ENCODE results near the gene RAB8B. TPM values are rescaled to one million over a fixed set of nuclear protein-coding genes. Genes with fewer than 3 reads are reported as not detected.

Gene RAB8B
- total and polyA plus RNA-seq, 9 of the 15 experiments (the other 6 are each of a cell fraction or from before 2014, with no cell fraction given) = 7.8 to 32.1 (median 24.2) TPM

DNA sequence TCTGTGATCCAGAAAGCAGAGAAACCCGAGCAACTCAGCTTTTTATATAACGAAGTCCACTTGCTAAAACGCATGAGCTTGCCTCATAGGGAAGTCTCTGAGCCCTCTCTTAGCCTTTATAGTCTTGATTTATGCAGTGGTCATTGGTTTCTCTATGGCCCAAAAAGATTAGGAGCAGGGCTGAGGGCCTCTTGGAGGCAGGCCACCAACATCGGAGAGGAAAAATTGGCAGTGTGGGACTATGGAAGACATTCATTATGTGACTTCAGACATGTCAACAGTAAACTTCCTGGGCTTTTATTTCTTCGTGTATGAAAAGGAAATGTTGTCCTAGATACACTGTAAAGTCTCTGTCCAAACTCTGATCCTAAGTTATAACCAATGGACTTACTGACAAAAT lies 13.5 kb downstream of the RAB8B start (continued):
- TF ChIP-seq, protein P1, sequence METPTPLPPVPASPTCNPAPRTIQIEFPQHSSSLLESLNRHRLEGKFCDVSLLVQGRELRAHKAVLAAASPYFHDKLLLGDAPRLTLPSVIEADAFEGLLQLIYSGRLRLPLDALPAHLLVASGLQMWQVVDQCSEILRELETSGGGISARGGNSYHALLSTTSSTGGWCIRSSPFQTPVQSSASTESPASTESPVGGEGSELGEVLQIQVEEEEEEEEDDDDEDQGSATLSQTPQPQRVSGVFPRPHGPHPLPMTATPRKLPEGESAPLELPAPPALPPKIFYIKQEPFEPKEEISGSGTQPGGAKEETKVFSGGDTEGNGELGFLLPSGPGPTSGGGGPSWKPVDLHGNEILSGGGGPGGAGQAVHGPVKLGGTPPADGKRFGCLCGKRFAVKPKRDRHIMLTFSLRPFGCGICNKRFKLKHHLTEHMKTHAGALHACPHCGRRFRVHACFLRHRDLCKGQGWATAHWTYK (CRISPR knock-in tag; IDR thresholded peaks at IDR 0.05) = 0 out of 2 replicates have a peak, but pooled peaks have one; percentile 49
- TF ChIP-seq TAF9B (IDR thresholded peaks at IDR 0.05; ENCODE audit: partially characterized antibody) = no peak
- TF ChIP-seq, protein P2, sequence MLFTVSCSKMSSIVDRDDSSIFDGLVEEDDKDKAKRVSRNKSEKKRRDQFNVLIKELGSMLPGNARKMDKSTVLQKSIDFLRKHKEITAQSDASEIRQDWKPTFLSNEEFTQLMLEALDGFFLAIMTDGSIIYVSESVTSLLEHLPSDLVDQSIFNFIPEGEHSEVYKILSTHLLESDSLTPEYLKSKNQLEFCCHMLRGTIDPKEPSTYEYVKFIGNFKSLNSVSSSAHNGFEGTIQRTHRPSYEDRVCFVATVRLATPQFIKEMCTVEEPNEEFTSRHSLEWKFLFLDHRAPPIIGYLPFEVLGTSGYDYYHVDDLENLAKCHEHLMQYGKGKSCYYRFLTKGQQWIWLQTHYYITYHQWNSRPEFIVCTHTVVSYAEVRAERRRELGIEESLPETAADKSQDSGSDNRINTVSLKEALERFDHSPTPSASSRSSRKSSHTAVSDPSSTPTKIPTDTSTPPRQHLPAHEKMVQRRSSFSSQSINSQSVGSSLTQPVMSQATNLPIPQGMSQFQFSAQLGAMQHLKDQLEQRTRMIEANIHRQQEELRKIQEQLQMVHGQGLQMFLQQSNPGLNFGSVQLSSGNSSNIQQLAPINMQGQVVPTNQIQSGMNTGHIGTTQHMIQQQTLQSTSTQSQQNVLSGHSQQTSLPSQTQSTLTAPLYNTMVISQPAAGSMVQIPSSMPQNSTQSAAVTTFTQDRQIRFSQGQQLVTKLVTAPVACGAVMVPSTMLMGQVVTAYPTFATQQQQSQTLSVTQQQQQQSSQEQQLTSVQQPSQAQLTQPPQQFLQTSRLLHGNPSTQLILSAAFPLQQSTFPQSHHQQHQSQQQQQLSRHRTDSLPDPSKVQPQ (CRISPR knock-in tag; IDR thresholded peaks at IDR 0.05; ENCODE audit: borderline replicate concordance) = no peak
- no peak for TF ChIP-seq SP2 (IDR thresholded peaks at IDR 0.05; ENCODE audit: extremely low read depth, low read depth, low read length, poor library complexity, severe bottlenecking)
- TF ChIP-seq, protein P3, sequence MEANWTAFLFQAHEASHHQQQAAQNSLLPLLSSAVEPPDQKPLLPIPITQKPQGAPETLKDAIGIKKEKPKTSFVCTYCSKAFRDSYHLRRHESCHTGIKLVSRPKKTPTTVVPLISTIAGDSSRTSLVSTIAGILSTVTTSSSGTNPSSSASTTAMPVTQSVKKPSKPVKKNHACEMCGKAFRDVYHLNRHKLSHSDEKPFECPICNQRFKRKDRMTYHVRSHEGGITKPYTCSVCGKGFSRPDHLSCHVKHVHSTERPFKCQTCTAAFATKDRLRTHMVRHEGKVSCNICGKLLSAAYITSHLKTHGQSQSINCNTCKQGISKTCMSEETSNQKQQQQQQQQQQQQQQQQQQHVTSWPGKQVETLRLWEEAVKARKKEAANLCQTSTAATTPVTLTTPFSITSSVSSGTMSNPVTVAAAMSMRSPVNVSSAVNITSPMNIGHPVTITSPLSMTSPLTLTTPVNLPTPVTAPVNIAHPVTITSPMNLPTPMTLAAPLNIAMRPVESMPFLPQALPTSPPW (CRISPR knock-in tag; IDR thresholded peaks at IDR 0.05) = peak; percentile 35; the same call in 1 of the 2 replicates
- 0 out of 2 replicates have a peak, but pooled peaks have one; percentile 14 for TF ChIP-seq ZBTB17 (CRISPR knock-in tag; IDR thresholded peaks at IDR 0.05)
- peak; percentile 31; the same call in 1 of the 2 replicates for TF ChIP-seq ZFX (CRISPR knock-in tag; IDR thresholded peaks at IDR 0.05)
- TF ChIP-seq, protein P4, sequence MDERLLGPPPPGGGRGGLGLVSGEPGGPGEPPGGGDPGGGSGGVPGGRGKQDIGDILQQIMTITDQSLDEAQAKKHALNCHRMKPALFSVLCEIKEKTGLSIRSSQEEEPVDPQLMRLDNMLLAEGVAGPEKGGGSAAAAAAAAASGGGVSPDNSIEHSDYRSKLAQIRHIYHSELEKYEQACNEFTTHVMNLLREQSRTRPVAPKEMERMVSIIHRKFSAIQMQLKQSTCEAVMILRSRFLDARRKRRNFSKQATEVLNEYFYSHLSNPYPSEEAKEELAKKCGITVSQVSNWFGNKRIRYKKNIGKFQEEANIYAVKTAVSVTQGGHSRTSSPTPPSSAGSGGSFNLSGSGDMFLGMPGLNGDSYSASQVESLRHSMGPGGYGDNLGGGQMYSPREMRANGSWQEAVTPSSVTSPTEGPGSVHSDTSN (CRISPR knock-in tag; IDR thresholded peaks at IDR 0.05; ENCODE audit: low read depth) = no peak
- TF ChIP-seq, protein P4 (tag; conservative IDR thresholded peaks at IDR 0.05; ENCODE audit: low read depth) = peak; percentile 88
